Large intestine (tissue), 3 donors: ENCODE results near the gene TSC22D4. TPM values are rescaled to one million over a fixed set of nuclear protein-coding genes. Genes with fewer than 3 reads are reported as not detected.
"Not testable (repeated sequence)": the region's sequence is repeated elsewhere in the genome, so short reads cannot be mapped to it uniquely, and the experiment has no call there.

ENCODE experiments used
- DNase-seq, 2 donors: peaks; one replicate each; pipeline versions ENCODE4 v3.0.0 to v3.0.0-alpha.2; 2013
- H3K27ac ChIP-seq: one replicate; pipeline ENCODE4 v1.5.1; 2013; ENCODE audit warnings: low read length
- H3K27me3 ChIP-seq: 2 replicates; pipeline ENCODE4 v1.6.1; 2013; ENCODE audit warnings: low read length; ENCODE audit not compliant: control insufficient read depth, insufficient read depth
- H3K36me3 ChIP-seq: 2 replicates; pipeline ENCODE4 v1.6.1; 2013; ENCODE audit warnings: low read length; ENCODE audit not compliant: control insufficient read depth, insufficient read depth
- H3K4me1 ChIP-seq: one replicate; pipeline ENCODE4 v1.6.1; 2013; ENCODE audit warnings: low read length; ENCODE audit not compliant: control insufficient read depth, insufficient read depth
- H3K4me3 ChIP-seq: one replicate; pipeline ENCODE4 v1.5.1; 2013; ENCODE audit warnings: low read length
- H3K9me3 ChIP-seq: one replicate; pipeline ENCODE4 v1.6.1; 2013; ENCODE audit warnings: mild to moderate bottlenecking, low read depth, low read length, moderate library complexity; ENCODE audit not compliant: control insufficient read depth
- WGBS: methylation state at CpG from one replicate; pipeline ENCODE4 v1.1.5; 2013; ENCODE audit warnings: low lambda C conversion rate; ENCODE audit not compliant: insufficient coverage; 5-methylcytosine and 5-hydroxymethylcytosine counted together
- polyA plus RNA-seq: library from polyadenylated mRNA; unstranded; fragments of 120-200 nt; gene quantifications from one replicate; pipeline ENCODE4 v1.2.1, GENCODE V29; 2013

Gene TSC22D4
- polyA plus RNA-seq, 1 donor, result 56.8 TPM

DNA sequence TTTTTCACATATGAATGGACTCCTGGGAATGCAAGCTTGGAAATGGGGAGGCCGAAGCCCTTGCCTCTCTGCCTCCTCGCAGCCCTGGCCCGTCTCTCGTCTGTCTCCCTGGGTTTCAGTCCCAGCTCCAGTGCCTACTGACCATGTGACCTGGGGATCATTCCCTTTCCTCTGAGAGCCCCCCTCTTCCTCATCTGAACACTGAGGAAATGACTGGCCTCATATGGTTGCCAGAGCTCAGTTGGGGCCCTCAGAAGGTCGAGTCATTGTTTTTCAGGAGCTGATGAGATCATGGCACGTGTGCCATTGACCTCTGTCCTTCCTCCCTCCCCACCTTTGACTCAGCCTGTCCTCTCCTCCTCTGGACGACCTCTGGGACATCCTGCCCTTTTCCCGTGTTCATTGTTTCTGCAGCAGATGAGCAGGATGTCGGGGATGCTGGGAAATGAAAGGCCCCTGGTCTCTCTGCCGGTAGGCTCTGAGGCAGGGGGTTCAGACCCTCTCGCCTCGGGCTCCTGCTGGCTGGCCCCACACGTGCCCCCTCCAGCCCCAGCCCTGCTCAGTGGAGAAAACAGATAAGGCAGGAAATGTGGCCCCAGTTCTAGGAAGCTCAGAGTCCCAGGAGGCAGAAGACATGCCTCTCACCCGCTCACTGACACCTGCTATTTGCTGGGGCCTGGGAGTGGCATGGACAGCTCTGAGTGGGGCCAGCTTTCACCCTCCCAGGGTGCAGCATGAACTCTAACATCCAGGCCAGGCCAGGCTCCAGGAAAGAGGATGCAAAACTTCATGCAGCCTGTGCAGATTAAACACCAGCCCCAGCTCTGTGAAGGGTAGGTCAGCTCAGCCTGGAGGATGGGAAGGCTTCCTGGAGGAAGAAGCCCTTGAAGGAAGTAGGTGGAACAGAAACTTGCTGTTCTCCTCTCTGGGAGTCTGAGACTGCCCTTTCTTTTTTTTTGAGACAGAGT, 34.4 kb downstream of the TSC22D4 start:
- H3K27ac ChIP-seq, result peak overlapping the region; percentile 84
- no peaks in the 10 kb centered on the region for H3K9me3 ChIP-seq
- no CpG with 5 or more reads among the region's 14 CpGs for WGBS
- peaks cover 26% of the 10 kb centered on the region for H3K4me1 ChIP-seq
- H3K27me3 ChIP-seq, result no peaks in the 10 kb centered on the region
- H3K4me3 ChIP-seq, result no peak overlapping the region
- peak; percentile 89 to 95 for DNase-seq
- no peaks in the 10 kb centered on the region for H3K36me3 ChIP-seq

- Histone ChIP-seq H3K9me3 (no peaks in the 10 kb centered on the region), H3K27ac (peak overlapping the region; percentile 84), H3K4me3 (no peak overlapping the region), H3K36me3 (no peaks in the 10 kb centered on the region), H3K27me3 (no peaks in the 10 kb centered on the region), H3K4me1 (peaks cover 26% of the 10 kb centered on the region)
- no CpG with 5 or more reads among the region's 9 CpGs for WGBS
- peak in 1 of 2 donors; percentile 54 for DNase-seq
These were observed 35.7 kb downstream of the TSC22D4 start for GRCh38 chr7:100443096-100443840.

GRCh38 chr7:100441641-100442535, 37.1 kb downstream of the TSC22D4 start:
- Histone ChIP-seq H3K27ac (no peak overlapping the region), H3K9me3 (no peaks in the 10 kb centered on the region), H3K4me1 (peaks cover 26% of the 10 kb centered on the region), H3K4me3 (no peak overlapping the region), H3K27me3 (no peaks in the 10 kb centered on the region), H3K36me3 (no peaks in the 10 kb centered on the region)
- DNase-seq, result no peak
- WGBS, result no CpG with 5 or more reads among the region's 11 CpGs

- H3K9me3 ChIP-seq, H3K4me3 ChIP-seq, H3K36me3 ChIP-seq, DNase-seq, H3K27me3 ChIP-seq, H3K27ac ChIP-seq: not testable (repeated sequence)
- no CpG with 5 or more reads among the region's 7 CpGs for WGBS
- peaks cover 25% of the 10 kb centered on the region for H3K4me1 ChIP-seq
These were observed 39.8 kb downstream of the TSC22D4 start for GRCh38 chr7:100439244-100439643.

DNA sequence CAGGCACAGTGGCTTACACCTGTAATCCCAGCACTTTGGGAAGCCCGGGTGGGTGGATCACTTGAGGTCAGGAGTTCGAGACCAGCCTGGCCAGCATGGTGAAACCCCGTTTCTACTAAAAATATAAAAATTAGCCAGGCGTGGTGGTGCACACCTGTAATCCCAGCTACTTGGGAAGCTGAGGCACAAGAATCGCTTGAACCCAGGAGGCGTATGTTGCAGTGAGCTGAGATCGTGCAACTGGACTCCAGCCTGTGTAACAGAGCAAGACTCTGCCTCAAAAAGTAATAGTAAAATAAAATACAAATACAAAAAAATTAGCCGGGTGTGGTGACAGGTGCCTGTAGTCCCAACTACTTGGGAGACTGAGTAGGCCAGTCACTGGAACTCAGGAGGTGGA, 40.3 kb downstream of the TSC22D4 start:
- not testable (repeated sequence) for H3K27me3 ChIP-seq, H3K27ac ChIP-seq, H3K9me3 ChIP-seq, H3K4me3 ChIP-seq, DNase-seq
- Histone ChIP-seq H3K4me1 (peaks cover 21% of the 10 kb centered on the region), H3K36me3 (peaks cover 15% of the 10 kb centered on the region)
- WGBS, result 100% methylated on average over 1 of the region's 8 CpGs

DNA sequence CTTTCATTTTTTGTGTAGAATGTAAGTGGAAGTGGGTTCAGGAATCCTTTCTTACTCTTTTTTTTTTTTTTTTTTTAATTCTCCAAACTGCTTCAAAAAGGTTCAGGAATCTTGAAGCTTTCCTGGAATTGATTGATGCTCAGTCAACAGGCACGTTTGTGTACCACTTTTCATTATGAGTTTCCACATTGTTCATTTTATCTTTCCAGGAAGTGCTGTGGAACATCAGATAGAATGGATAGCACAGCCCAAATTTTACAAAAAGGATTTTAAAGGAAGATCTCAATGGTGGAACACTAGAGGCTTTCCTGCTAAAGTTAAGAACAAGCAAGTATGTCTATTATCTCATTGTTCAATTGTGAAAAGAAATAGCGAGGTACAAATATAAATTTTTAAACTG, 40.8 kb downstream of the TSC22D4 start:
- peaks cover 21% of the 10 kb centered on the region for H3K36me3 ChIP-seq
- no peaks in the 10 kb centered on the region for H3K27me3 ChIP-seq
- H3K4me1 ChIP-seq, result peaks cover 17% of the 10 kb centered on the region
- no peak overlapping the region for H3K4me3 ChIP-seq
- no peaks in the 10 kb centered on the region for H3K9me3 ChIP-seq
- WGBS, result 67% methylated on average over 2 of the region's 2 CpGs
- no peak overlapping the region for H3K27ac ChIP-seq
- DNase-seq, result no peak

DNA sequence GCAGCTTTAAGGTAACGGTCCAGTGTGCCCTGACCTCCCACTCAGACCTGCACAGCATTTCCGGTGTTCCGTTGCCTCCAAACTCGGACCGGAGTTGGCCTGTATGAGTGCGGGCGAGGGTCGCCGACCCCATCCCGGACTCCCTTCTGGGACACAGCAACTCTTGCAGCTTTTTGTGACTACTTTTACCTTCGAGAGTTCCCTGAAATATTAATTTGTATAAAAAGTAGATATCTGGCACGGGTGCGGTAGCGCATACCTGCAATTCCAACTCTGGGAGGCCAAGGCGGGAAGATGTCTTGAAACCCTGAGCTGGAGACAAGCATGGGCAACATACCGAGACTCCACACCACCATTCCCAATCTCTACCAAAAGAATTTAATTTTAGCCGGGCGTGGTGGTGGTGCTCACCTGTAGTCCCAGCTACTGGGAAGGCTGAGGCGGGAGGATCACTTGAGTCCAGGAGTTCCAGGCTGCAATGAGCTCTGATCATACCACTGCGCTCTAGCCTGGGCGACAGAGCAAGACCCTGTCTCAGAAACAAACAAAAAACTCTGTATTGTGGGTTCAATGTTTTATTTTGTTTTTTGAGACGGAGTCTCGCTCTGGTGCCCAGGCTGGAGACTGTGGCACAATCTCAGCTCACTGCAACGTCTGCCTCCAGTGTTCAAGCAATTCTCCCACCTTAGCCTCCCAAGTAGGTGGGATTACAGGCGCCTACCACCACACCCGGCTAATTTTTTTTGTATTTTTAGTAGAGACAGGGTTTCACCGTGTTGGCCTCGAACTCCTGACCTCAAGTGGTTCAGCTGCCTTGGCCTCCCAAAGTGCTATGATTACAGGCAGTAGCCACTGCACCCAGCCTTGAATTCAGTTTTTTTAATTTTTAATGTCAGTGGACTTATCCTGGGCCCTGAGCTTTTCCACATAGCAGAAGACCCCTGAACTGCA, 41.6 kb downstream of the TSC22D4 start:
- DNase-seq, result no peak
- no peaks in the 10 kb centered on the region for H3K9me3 ChIP-seq
- 83% methylated on average over 3 of the region's 28 CpGs for WGBS
- no peak overlapping the region for H3K27ac ChIP-seq
- peak overlapping the region; percentile 87 for H3K4me3 ChIP-seq
- no peaks in the 10 kb centered on the region for H3K27me3 ChIP-seq
- H3K4me1 ChIP-seq, result peaks cover 14% of the 10 kb centered on the region
- H3K36me3 ChIP-seq, result peaks cover 28% of the 10 kb centered on the region

DNA sequence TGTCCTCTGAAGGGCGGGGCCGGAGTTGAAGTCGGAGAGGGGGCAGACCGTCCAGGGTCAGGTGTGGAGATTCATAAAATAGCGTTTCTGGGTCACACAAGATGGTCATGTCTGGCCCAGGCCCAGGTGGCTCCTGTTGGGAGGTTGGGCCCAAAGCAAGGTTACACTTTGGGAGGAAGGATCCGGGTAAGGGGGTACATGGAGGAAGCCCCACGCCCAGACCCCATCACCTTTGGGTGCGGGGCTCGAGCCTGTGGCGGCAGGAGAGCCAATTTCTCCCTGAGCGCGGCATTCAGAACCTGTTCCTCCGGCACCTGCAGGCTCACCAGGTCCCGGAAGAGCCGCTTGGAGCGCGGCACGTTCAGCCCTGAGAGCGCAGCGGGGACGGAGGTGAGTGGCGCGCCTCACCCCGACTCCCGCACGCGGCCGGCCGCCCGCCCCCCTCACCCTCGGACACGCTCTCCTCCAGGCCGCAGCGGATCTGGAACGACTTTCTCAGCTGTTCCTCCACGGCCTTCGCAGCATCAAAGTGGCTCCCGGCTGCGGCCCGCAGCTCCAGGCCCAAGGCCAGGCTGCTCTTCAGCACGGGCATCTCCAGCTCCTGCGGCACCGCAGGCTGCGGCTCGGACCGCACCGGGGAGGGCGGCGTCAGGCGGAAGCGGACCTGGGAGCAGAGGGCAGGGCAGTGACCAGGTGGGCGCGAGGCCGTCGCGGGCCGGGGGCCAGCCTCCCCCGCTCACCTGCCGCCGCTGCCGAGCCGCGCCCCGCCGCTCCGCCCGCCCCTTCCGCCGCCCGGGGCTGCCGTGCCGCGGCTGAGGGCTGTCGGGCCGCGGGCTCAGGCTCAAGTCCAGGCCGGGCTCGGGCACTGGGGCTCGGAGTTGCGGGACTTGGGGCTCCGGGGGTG, 43.4 kb downstream of the TSC22D4 start:
- H3K27me3 ChIP-seq, result no peaks in the 10 kb centered on the region
- no peaks in the 10 kb centered on the region for H3K9me3 ChIP-seq
- H3K4me1 ChIP-seq, result peaks cover 28% of the 10 kb centered on the region
- peak overlapping the region; percentile 94 for H3K27ac ChIP-seq
- peak in 1 of 2 donors; percentile 74 for DNase-seq
- no CpG with 5 or more reads among the region's 81 CpGs for WGBS
- peaks cover 37% of the 10 kb centered on the region for H3K36me3 ChIP-seq
- H3K4me3 ChIP-seq, result peak overlapping the region; percentile 87
